SU-DHL-6 (cell line): ENCODE results near the gene ZDHHC13.

Source experiments
- H2AFZ ChIP-seq: fragments of 200-600 bp; sonication (generic); 2 replicates; pipeline ENCODE4 v1.6.1; 2014; ENCODE audit warnings: low read depth, mild to moderate bottlenecking, moderate library complexity, mixed read lengths, antibody characterized with exemption, low read length; ENCODE audit not compliant: severe bottlenecking
- H3F3A ChIP-seq: fragments of 200-600 bp; shearing (Covaris generic); 2 replicates; pipeline ENCODE4 v1.6.0; 2016; ENCODE audit warnings: antibody characterized with exemption, mild to moderate bottlenecking; ENCODE audit not compliant: insufficient read depth
- H3K27ac ChIP-seq: fragments of 200-600 bp; sonication (generic); 2 replicates; pipeline ENCODE4 v1.5.1; 2016; ENCODE audit warnings: low read depth, mild to moderate bottlenecking, low read length, moderate library complexity, mixed read lengths
- H3K27me3 ChIP-seq: fragments of 200-600 bp; sonication (generic), shearing (Covaris generic); 2 replicates; pipeline ENCODE4 v1.6.0; 2014; ENCODE audit warnings: mild to moderate bottlenecking, low read length
- H3K36me3 ChIP-seq: fragments of 200-600 bp; sonication (generic); 2 replicates; pipeline ENCODE4 v1.6.1; 2014; ENCODE audit warnings: mild to moderate bottlenecking, low read length, mixed read lengths
- H3K4me2 ChIP-seq: fragments of 300-600, 200-600 bp; shearing (Covaris generic), sonication (generic); 2 replicates; pipeline ENCODE4 v1.6.0; 2014; ENCODE audit warnings: low read length, low read depth, mild to moderate bottlenecking; ENCODE audit not compliant: poor library complexity, severe bottlenecking
- H3K4me3 ChIP-seq: fragments of 200-600 bp; sonication (generic); 2 replicates; pipeline ENCODE4 v1.5.1; 2014; ENCODE audit warnings: antibody characterized with exemption, low read length, mild to moderate bottlenecking, mixed read lengths; ENCODE audit not compliant: insufficient read depth, poor library complexity, severe bottlenecking
- H3K79me2 ChIP-seq: fragments of 200-600 bp; sonication (generic); 2 replicates; pipeline ENCODE4 v1.6.1; 2014; ENCODE audit warnings: mild to moderate bottlenecking, low read length, moderate library complexity; ENCODE audit not compliant: insufficient read depth
- H3K9ac ChIP-seq: fragments of 200-600 bp; sonication (generic); 2 replicates; pipeline ENCODE4 v1.7.0; 2014; ENCODE audit warnings: mild to moderate bottlenecking, low read length
- H3K9me2 ChIP-seq: fragments of 200-600 bp; sonication (generic); replicated peaks from 2 replicates; pipeline ENCODE4 v1.6.1; 2014; ENCODE audit warnings: low read length; ENCODE audit not compliant: insufficient read depth
- H3K9me3 ChIP-seq: fragments of 200-600 bp; sonication (generic); 2 replicates; pipeline ENCODE4 v1.6.1; 2014; ENCODE audit warnings: low read length, mixed read lengths; ENCODE audit not compliant: insufficient read depth
- H4K20me1 ChIP-seq: fragments of 200-600 bp; sonication (generic); 2 replicates; pipeline ENCODE4 v1.6.1; 2014; ENCODE audit warnings: low read depth, mild to moderate bottlenecking, antibody characterized with exemption, low read length, moderate library complexity, mixed read lengths
- EZH2phosphoT487 ChIP-seq: fragments of 200-600 bp; sonication (generic), shearing (Covaris generic); conservative IDR thresholded peaks from 2 replicates; pipeline ENCODE4 v1.6.1; 2018; ENCODE audit warnings: mild to moderate bottlenecking, antibody characterized with exemption, low read length, moderate library complexity, mixed read lengths
- TF ChIP-seq, protein P1 (sequence below): fragments of 200-600 bp; sonication (generic); IDR thresholded peaks from one replicate; pipeline ENCODE4 v1.5.1; 2017; ENCODE audit warnings: antibody characterized with exemption, mild to moderate bottlenecking, low read length, moderate library complexity; ENCODE audit not compliant: insufficient read depth, poor library complexity, severe bottlenecking

The ZDHHC13 gene

DNA sequence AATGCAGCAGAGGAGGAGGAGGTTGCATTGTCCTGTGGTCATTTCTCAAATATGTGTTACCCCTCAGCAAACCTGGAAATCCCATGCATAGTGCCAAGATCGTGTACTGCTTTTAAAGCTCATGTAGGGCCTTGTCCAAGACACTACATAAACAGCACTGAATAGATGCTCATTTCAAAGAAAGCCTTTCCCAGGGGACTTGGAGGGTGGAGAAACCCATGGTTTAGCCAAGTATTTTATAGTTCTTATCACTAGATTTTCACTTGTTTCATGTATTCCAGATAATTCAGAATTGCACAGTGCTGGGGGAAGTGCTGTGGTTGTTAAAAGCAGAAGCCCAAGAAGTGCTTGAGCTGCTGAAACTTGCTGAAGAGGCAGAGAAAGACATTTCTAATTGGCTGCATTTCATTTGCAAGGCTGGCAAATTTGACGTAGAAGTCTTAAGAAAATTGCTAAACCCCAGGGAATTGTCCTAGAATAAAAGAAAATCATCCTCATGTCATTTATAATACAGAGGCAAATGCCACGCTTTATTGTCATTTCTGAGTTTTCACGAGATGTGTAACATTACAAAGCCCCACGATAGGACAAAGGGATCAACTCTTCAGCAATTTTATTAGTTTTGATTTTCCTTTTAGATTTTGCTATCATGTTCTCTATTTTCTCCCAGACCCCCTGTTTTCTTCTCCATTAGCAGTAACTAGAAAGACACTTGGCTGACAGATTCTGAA, 64.7 kb downstream of the ZDHHC13 start:
- Histone ChIP-seq H3K27ac (no peak overlapping the region), H3K9me3 (no peaks in the 10 kb centered on the region), H3K36me3 (peaks cover 6% of the 10 kb centered on the region), H3F3A (peaks cover 4% of the 10 kb centered on the region; the same call in 1 of the 2 replicates), H3K9ac (no peak overlapping the region), H4K20me1 (no peaks in the 10 kb centered on the region; the same call in 1 of the 2 replicates), H3K27me3 (no peaks in the 10 kb centered on the region), H3K4me2 (no peak overlapping the region), H3K4me3 (no peak overlapping the region), H2AFZ (no peak overlapping the region), H3K79me2 (no peaks in the 10 kb centered on the region), H3K9me2 (no peaks in the 10 kb centered on the region)
- TF ChIP-seq EZH2phosphoT487, result no peak
- TF ChIP-seq, protein P1, sequence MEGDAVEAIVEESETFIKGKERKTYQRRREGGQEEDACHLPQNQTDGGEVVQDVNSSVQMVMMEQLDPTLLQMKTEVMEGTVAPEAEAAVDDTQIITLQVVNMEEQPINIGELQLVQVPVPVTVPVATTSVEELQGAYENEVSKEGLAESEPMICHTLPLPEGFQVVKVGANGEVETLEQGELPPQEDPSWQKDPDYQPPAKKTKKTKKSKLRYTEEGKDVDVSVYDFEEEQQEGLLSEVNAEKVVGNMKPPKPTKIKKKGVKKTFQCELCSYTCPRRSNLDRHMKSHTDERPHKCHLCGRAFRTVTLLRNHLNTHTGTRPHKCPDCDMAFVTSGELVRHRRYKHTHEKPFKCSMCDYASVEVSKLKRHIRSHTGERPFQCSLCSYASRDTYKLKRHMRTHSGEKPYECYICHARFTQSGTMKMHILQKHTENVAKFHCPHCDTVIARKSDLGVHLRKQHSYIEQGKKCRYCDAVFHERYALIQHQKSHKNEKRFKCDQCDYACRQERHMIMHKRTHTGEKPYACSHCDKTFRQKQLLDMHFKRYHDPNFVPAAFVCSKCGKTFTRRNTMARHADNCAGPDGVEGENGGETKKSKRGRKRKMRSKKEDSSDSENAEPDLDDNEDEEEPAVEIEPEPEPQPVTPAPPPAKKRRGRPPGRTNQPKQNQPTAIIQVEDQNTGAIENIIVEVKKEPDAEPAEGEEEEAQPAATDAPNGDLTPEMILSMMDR, result no peak

DNA sequence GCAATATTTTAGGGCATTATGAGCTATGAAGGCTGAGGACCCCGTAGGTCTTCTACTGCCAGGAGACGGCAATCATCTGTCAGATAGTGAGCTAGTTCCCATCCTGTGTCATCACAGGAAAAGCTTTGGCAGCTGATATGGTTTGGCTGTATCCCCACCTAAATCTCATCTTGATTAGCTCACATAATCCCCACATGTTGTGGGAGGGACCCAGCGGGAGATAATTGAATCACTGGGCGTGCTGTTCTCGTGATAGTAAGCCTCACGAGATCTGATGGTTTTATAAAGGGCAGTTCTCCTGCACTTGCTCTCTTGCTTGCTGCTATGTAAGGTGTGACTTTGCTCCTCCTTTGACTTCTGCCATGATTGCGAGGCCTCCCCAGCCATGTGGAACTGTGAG, 66.7 kb downstream of the ZDHHC13 start:
- H3K9me3 ChIP-seq, result no peaks in the 10 kb centered on the region
- H4K20me1 ChIP-seq, result no peaks in the 10 kb centered on the region; the same call in 1 of the 2 replicates

DNA sequence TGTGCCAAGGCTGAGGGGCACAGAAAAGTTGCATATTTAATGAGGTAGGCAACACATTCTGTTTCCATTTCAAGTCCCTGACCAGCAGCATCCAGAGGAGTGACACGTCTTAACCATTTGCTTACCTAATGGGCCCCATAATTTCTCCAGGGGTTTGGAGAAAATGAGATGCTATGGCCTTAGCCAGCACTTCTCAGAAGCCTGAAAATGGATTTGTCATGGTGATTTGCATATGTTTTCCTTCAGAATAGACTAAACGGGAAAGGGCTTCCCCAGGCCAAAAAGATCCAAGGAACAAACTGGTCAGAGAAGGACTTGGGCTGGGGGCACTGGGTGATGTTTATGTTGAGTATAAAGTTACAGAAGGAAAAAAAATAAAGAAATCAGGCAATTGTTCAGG, 68.1 kb downstream of the ZDHHC13 start:
- H3K9me2 ChIP-seq, result no peaks in the 10 kb centered on the region
- no peaks in the 10 kb centered on the region for H3K79me2 ChIP-seq
- no peak overlapping the region for H3K9ac ChIP-seq
- H3K4me3 ChIP-seq, result no peak overlapping the region
- H2AFZ ChIP-seq, result no peak overlapping the region
- no peak for TF ChIP-seq EZH2phosphoT487
- TF ChIP-seq, protein P1, result no peak
- H3K4me2 ChIP-seq, result no peak overlapping the region
- no peaks in the 10 kb centered on the region for H3K36me3 ChIP-seq
- no peak overlapping the region for H3K27ac ChIP-seq
- no peaks in the 10 kb centered on the region for H3K27me3 ChIP-seq
- H3K9me3 ChIP-seq, result no peaks in the 10 kb centered on the region
- H4K20me1 ChIP-seq, result no peaks in the 10 kb centered on the region; the same call in 1 of the 2 replicates
- no peaks in the 10 kb centered on the region for H3F3A ChIP-seq

More for the DNA sequence above, 66.7 kb downstream of the ZDHHC13 start:
- Histone ChIP-seq H3K36me3 (no peaks in the 10 kb centered on the region), H3K4me2 (no peak overlapping the region), H3K4me3 (no peak overlapping the region), H3K9ac (no peak overlapping the region), H3K79me2 (no peaks in the 10 kb centered on the region), H3F3A (no peaks in the 10 kb centered on the region), H3K27ac (no peak overlapping the region), H3K27me3 (no peaks in the 10 kb centered on the region), H2AFZ (no peak overlapping the region), H3K9me2 (no peaks in the 10 kb centered on the region)
- TF ChIP-seq, protein P1, result no peak
- TF ChIP-seq EZH2phosphoT487, result no peak
